Spleen (tissue), 11 donors: Measurements from ENCODE around the gene ABCE1. TPM values are rescaled to one million over a fixed set of nuclear protein-coding genes. Genes with fewer than 3 reads are reported as not detected.

Source experiments
- DNase-seq: peaks from one replicate; pipeline ENCODE4 v3.0.0-alpha.2; 2020
- H3K27ac ChIP-seq, 8 donors: fragments of 200-600 bp; sonication (generic) in 7 of 8; 1 replicate in 4 of 8; 2 replicates in 4 of 8; pipeline versions ENCODE4 v1.5.0 to v1.8.0; 2016 to 2021; ENCODE audit warnings: inconsistent platforms in 4 of 8, mild to moderate bottlenecking in 4 of 8, moderate library complexity in 1 of 8
- H3K27me3 ChIP-seq, 7 donors: fragments of 200-600 bp; sonication (generic) in 6 of 7; replicated peaks in 1 of 7; 1 replicate in 4 of 7; 2 replicates in 3 of 7; pipeline versions ENCODE4 v1.5.0 to v1.8.0; 2016 to 2021; ENCODE audit warnings: inconsistent platforms in 3 of 7, mild to moderate bottlenecking in 1 of 7
- H3K36me3 ChIP-seq, 6 donors: fragments of 200-600 bp; sonication (generic) in 5 of 6; 1 replicate in 4 of 6; 2 replicates in 2 of 6; pipeline versions ENCODE4 v1.5.0 to v1.8.0; 2016 to 2021; ENCODE audit warnings: inconsistent platforms in 2 of 6
- H3K4me1 ChIP-seq, 6 donors: fragments of 200-600 bp; sonication (generic) in 5 of 6; 1 replicate in 3 of 6; 2 replicates in 3 of 6; pipeline versions ENCODE4 v1.5.0 to v1.8.0; 2016 to 2021; ENCODE audit warnings: inconsistent platforms in 3 of 6
- H3K4me3 ChIP-seq, 8 donors: fragments of 200-600 bp; sonication (generic) in 7 of 8; 1 replicate in 4 of 8; 2 replicates in 4 of 8; pipeline versions ENCODE4 v1.5.0 to v1.8.0; 2016 to 2021; ENCODE audit warnings: inconsistent platforms in 4 of 8, mild to moderate bottlenecking in 4 of 8, moderate library complexity in 2 of 8
- H3K9me3 ChIP-seq, 8 donors: fragments of 200-600 bp; sonication (generic) in 7 of 8; 1 replicate in 4 of 8; 2 replicates in 4 of 8; pipeline versions ENCODE4 v1.5.0 to v1.8.0; 2016 to 2021; ENCODE audit warnings: inconsistent platforms in 4 of 8
- POLR2A ChIP-seq, 3 donors: fragments of 450-650 bp; IDR thresholded peaks; one replicate each; pipeline ENCODE4 v1.5.1; 2017; ENCODE audit warnings: antibody characterized with exemption in 3 of 3, mild to moderate bottlenecking in 1 of 3
- POLR2AphosphoS5 ChIP-seq, 3 donors: sonication (generic); formaldehyde crosslinking; IDR thresholded peaks; one replicate each; pipeline ENCODE4 v1.5.1; 2017; ENCODE audit warnings: antibody characterized with exemption in 3 of 3
- WGBS, 5 donors: extraction: QIAGEN DNeasy Blood & Tissue Kit in 3 of 5; methylation state at CpG; one replicate each; pipeline versions ENCODE4 v1.1.5 to v1.1.7; 2013 to 2018; 5-methylcytosine and 5-hydroxymethylcytosine counted together
- intact Hi-C: fragments of 100-400 bp; cut with DNase I; formaldehyde crosslinking; loops from one replicate; pipeline ENCODE4 v1.15.0; 2023; ENCODE audit warnings: low total_unique reads
- polyA plus RNA-seq, 3 donors: library from polyadenylated mRNA; stranded (reverse); fragments of 200-250 nt; gene quantifications; one replicate each; pipeline ENCODE4 v1.2.1, GENCODE V29; 2013
- total RNA-seq, 7 donors: library from RNA; depleted of rRNA in 3 of 7; stranded (reverse); fragments of >200 nt in 3 of 7; fragmentation: NEBNext Ultra II Directional in 4 of 7; extraction: Animal tissue kit (Norgen Biotek cat#: 25700) in 4 of 7; gene quantifications; one replicate each; pipeline versions ENCODE4 v1.1.0 to v1.2.1, GENCODE V29; 2016 to 2021
- TF ChIP-seq, protein P1 (sequence below), 11 experiments: fragments of 200-600 bp in 7 of 11; fragments of 450-650 bp in 4 of 11; sonication (generic) in 4 of 11; IDR thresholded peaks in 8 of 11; conservative IDR thresholded peaks in 3 of 11; 1 replicate in 7 of 11; 2 replicates in 4 of 11; pipeline versions ENCODE4 v1.4.0 to v1.8.0; 2016 to 2021; ENCODE audit warnings: antibody characterized with exemption in 11 of 11, inconsistent platforms in 4 of 11, mild to moderate bottlenecking in 1 of 11
- donor health status: healthy with polysubstance abuse.
- donor health status: DM: no; HTN: no; CAD: no; lungs with moderate emphysema.
- donor health status: DM: no; HTN: no; CAD: no.
- donor health status: Bipolar disorder and iron deficiency.
- donor health status: healthy.
- donor health status: DM: no; HTN: no; CAD: no.
- donor health status: DM: yes; HTN: yes; CAD: no.

Gene ABCE1
- total and polyA plus RNA-seq, 10 donors, result 16.9 to 83.5 (median 54.1) TPM

DNA sequence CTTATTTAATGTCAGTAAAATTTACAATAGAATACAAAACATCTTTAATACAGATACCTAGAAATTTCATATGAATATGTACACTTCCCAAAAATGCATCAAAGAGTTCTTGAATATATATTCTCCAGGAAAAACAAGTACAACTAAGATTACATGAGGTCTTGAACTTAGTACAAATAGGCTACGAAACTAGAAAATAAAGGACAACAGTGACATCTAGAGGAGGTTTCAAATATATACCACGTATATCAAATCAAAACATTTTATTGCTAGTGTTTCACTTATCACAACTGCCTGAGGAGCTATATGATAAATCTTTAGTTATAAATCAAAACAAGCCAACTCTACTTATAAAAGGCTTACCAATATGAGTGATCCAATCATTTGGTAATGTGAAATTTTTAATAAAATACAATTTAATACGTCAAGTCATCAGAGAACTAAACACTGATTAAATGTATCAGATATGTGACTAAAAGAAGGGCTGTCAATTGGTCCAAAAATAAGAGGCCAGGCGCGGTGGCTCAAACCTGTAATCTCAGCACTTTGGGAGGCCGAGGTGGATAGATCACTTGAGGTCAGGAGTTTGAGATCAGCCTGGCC, 36.7 kb upstream of the ABCE1 start:
- Histone ChIP-seq H3K27me3 (no peaks in the 10 kb centered on the region), H3K4me1 (peaks cover 0 to 20% (median 5%) of the 10 kb centered on the region in 6 donors), H3K4me3 (no peak overlapping the region), H3K36me3 (peaks cover 0 to 21% (median 5%) of the 10 kb centered on the region in 6 donors), H3K9me3 (no peaks in the 10 kb centered on the region), H3K27ac (no peak overlapping the region)
- DNase-seq, result no peak
- TF ChIP-seq POLR2AphosphoS5 (IDR thresholded peaks at IDR 0.05), result no peak
- TF ChIP-seq, protein P1, sequence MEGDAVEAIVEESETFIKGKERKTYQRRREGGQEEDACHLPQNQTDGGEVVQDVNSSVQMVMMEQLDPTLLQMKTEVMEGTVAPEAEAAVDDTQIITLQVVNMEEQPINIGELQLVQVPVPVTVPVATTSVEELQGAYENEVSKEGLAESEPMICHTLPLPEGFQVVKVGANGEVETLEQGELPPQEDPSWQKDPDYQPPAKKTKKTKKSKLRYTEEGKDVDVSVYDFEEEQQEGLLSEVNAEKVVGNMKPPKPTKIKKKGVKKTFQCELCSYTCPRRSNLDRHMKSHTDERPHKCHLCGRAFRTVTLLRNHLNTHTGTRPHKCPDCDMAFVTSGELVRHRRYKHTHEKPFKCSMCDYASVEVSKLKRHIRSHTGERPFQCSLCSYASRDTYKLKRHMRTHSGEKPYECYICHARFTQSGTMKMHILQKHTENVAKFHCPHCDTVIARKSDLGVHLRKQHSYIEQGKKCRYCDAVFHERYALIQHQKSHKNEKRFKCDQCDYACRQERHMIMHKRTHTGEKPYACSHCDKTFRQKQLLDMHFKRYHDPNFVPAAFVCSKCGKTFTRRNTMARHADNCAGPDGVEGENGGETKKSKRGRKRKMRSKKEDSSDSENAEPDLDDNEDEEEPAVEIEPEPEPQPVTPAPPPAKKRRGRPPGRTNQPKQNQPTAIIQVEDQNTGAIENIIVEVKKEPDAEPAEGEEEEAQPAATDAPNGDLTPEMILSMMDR (IDR thresholded peaks at IDR 0.05 in 8 of 11, conservative IDR thresholded peaks at IDR 0.05 in 3 of 11), result peak in 9 of 11 experiments; percentile 13 to 64 (median 51)
- TF ChIP-seq POLR2A (IDR thresholded peaks at IDR 0.05), result no peak
- WGBS, 5 donors, result 61 to 70% (median 65%) methylated on average over 6 of the region's 6 CpGs
- intact Hi-C loops, result loop anchor here (5.0 kb wide), 1 partner anchor 889 kb away; no protein-coding TSS in a partner anchor

DNA sequence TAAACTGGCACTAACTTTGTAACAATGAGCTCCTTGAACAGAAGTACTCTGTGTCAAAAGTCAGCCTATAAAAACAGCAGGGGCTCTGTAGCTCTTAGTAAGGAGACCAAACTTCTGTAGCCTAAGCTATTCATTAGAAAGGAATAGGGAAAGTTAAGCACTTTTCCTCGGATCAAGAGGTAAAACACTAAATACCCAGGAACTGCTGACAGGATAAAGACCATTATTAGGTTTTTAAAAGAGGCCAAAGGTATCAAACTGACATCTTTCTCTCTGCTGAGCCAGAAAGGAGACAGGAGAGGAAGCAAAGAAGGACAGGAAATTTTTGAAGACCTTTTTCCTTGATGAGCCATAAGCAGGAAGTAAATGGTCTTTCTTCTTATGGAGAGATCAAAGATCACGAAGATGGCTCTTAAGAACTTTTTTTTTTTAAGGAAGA, 32.0 kb upstream of the ABCE1 start:
- intact Hi-C loops, result no loop called here
- TF ChIP-seq, protein P1 (IDR thresholded peaks at IDR 0.05 in 8 of 11, conservative IDR thresholded peaks at IDR 0.05 in 3 of 11), result no peak
- TF ChIP-seq POLR2A (IDR thresholded peaks at IDR 0.05), result no peak
- TF ChIP-seq POLR2AphosphoS5 (IDR thresholded peaks at IDR 0.05), result no peak
- H3K4me3 ChIP-seq, result no peak overlapping the region

DNA sequence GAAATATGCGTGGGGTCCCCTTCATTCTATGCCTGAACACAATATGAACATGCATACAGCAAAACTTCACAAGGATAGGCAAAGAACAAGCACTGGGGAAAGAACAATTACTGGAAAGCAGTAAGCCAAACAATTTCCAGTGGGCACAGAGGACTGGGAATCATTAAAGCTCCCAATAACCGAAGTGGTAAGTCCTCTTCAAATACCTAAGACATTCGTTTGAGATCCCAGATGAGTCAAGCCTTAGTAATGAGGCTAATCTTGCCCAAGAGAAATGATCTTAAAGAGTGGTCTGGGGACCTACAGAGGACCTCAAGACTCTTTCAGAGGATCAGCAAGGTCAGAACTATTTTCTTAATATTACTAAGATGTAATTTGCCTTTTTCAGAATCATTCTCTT, 28.8 kb upstream of the ABCE1 start:
- no peak for DNase-seq
- intact Hi-C loops, result no loop called here
- 84 to 93% (median 90%) methylated on average over 3 of the region's 3 CpGs for WGBS, 5 donors
- Histone ChIP-seq H3K27me3 (no peaks in the 10 kb centered on the region), H3K9me3 (no peaks in the 10 kb centered on the region), H3K4me3 (no peak overlapping the region), H3K4me1 (peaks cover 0 to 12% (median 3%) of the 10 kb centered on the region in 6 donors), H3K27ac (no peak overlapping the region), H3K36me3 (peaks cover 0 to 15% (median 0%) of the 10 kb centered on the region in 6 donors)
- TF ChIP-seq POLR2AphosphoS5 (IDR thresholded peaks at IDR 0.05), result no peak
- no peak for TF ChIP-seq POLR2A (IDR thresholded peaks at IDR 0.05)
- TF ChIP-seq, protein P1 (IDR thresholded peaks at IDR 0.05 in 8 of 11, conservative IDR thresholded peaks at IDR 0.05 in 3 of 11), result no peak

More for the DNA sequence above, 32.0 kb upstream of the ABCE1 start:
- no peak for DNase-seq
- H3K27me3 ChIP-seq, result no peaks in the 10 kb centered on the region
- H3K27ac ChIP-seq, result no peak overlapping the region
- H3K36me3 ChIP-seq, result peaks cover 0 to 29% (median 5%) of the 10 kb centered on the region in 6 donors
- 58 to 69% (median 63%) methylated on average over 2 of the region's 2 CpGs for WGBS, 5 donors
- no peaks in the 10 kb centered on the region for H3K9me3 ChIP-seq
- H3K4me1 ChIP-seq, result peaks cover 0 to 12% (median 3%) of the 10 kb centered on the region in 6 donors

DNA sequence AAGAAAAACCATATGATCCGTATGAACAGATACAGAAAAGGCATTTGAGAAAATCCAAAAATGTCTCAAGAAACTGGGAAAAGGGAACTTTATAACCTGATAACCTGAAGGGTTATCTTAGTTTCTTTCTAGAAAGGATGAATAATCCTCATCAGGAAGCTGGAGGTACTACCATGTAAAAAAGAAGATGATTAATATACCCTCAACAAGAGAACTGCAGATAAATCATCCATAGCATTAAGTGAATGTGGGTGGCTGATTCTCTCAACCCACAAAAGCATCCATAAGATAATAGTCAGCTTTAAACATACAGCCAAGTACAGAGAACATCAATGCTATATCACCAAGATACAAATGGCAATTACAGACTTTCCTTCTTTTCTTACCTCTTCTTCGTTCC, 26.6 kb upstream of the ABCE1 start:
- intact Hi-C loops, result no loop called here
- Histone ChIP-seq H3K27me3 (no peaks in the 10 kb centered on the region), H3K9me3 (no peaks in the 10 kb centered on the region), H3K27ac (no peak overlapping the region), H3K4me3 (no peak overlapping the region), H3K4me1 (no peaks in the 10 kb centered on the region), H3K36me3 (peaks cover 0 to 32% (median under 1%) of the 10 kb centered on the region in 6 donors)
- TF ChIP-seq, protein P1 (IDR thresholded peaks at IDR 0.05 in 8 of 11, conservative IDR thresholded peaks at IDR 0.05 in 3 of 11), result no peak
- no peak for TF ChIP-seq POLR2A (IDR thresholded peaks at IDR 0.05)
- no peak for TF ChIP-seq POLR2AphosphoS5 (IDR thresholded peaks at IDR 0.05)
- WGBS, 5 donors, result 93 to 98% (median 95%) methylated on average over 2 of the region's 2 CpGs
- no peak for DNase-seq
